ENCODE data around the gene CC2D2B.
"Not testable (repeated sequence)": the region's sequence is repeated elsewhere in the genome, so short reads cannot be mapped to it uniquely, and the experiment has no call there.

CC2D2B gene

DNA sequence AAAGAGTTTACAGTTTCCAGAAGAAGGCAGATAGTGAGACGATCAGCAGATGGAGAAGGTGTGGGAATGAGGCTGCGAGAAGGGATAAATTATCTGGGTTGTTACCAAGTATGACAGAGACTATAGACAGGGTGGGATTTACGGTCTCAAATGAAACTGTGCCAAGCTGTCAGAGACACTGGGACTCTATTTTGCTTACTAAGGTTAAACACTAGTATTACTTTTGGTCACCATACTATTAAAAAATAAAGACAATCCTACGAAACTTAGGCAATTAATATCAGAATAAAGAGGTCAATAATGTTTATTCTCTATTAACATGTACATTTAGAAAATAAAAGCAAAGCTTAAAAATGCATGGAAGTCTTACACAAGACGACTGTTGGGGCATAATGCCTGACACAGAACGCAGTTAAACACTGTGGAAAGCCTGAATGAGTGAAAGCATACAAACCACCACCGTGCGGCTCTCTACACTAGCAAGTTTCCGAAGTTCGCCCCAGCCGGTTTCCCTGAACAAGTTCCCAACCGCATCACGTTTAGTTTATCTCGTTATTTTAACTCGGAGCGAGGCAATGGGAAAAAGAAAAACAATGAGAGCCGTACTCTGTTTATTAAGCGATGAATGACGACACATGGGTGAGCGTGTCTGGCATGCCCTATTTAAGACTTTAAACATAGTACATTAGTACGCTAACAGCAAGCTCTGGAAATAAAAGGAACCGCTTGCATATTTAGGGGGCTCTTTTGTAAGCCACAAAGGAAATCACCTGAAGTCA is 909 bp upstream of the CC2D2B start:
- peak; percentile 61 for DNase-seq

DNA sequence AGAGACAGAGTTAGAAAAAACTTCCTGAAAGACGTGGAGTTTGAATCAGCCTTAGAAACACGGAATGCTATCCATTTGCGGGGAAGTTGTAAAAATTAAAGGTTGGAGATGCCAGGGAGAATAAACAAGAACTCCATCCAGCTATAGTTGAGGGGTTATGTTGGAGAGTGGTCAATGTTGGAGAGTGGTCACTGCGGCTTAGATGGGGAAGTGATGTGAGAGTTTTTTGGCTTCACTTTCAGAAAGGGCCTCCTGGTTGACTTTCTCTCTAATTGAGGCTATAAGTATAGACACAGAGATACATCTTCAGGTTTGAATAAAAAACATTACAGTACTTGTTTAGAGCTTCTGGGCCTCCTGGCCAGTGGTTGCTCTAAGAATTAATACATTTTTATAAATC is 675 bp downstream of the CC2D2B start:
- no peak for DNase-seq

DNA sequence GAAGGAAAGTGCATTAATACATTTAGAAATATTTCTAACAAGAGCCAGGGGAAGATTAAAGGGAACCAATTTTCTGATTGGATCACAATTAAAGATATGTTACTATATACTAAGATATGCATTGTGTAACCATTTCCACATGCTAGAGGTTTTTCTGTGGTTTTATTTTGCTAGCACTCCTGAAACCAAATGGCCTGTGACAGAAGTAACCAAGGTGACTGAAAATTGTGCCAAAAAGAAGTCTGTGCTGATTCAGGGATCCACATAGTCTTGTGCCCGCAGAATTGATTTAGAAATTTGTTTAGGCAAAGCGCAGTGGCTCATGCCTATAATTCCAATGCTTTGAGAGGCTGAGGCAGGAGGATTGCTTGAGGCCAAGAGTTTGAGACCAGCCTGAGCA is 1.8 kb downstream of the CC2D2B start:
- peak; percentile 8 for DNase-seq

DNA sequence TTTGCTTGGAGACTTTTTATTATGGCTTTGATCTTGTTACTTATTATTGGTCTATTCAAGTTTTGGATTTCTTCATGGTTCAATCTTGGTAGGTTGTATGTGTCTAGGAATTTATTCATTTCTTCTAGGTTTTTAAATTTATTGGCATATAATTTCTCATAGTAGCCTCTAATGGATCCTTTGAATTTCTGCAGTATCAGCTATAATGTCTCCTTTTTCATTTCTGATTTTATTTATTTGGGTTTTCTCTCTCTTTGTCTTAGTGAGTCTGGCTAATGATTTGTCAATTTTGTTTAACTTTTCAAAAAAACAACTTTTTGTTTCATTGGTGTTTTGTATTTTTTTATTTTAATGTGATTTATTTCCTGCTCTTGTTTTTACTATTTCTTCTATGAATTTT is 8.3 kb downstream of the CC2D2B start:
- not testable (repeated sequence) for DNase-seq

DNA sequence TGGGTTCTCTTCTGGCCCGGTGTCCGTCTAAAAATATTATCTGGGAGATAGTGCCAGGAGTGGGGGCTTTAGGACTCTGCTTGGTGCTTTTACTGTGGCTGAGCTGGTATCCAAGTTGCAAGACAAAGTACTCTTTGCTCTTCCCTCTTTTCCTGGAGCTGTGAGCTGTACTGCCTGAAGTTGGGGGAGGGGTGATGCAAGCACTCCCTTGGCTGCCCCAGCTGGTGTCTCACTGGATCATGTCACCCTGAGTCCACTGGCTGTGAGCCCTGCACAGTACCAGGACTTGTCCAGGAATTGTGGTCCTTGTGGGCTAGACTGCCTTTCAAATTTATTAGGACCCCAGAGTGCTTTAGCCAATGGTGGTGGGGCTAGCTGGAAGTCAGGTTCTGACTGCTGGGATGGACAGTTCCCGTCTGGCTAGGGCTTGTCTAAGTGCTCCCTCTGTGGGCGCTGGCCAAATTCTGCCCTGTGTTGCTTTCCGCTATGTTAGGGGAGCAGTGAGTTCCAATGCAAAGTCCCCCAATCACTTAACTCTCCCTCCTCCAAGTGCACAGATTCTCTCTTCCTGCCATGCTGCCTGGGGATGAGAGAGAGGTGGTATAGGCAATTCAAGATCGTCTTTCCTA is 13.1 kb downstream of the CC2D2B start:
- no peak for DNase-seq

DNA sequence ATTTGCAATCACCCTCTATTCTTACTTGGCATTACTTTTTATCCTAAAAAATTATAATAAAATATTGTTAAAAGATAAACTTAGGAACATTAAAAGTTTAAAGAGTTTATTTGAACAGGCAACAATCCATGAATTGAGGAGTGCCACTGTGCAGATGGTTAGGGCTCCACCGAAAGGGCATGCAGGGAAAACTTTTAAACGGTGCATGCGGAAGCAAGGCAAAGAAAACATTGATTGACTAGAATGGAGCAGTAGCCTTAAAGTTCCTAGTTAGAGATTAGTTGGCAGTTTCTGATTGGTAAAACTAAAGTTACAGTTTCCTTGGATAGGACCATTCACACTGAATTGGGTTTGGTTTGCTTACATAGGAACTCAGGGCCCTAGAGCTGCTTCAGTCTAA is 17.3 kb downstream of the CC2D2B start:
- DNase-seq, result no peak

DNA sequence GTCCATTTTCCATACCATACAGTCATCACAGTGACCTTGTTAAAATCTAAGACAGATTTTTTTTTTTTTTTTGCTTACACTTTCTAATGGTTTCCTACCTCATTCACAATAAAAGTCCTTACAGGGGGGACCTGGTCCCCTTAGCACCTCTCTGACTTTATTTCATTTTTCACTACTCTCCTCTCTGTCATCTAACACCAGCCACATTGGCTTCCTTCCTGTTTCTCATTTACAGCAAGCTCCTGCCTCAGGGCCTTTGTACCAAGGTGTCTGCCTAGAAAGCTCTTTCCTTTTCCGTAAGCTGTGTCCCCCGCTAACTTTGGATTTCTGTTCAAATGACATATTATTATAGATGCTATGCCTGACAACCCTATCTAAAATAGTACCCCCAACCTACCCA is 27.7 kb downstream of the CC2D2B start:
- no peak for DNase-seq

DNA sequence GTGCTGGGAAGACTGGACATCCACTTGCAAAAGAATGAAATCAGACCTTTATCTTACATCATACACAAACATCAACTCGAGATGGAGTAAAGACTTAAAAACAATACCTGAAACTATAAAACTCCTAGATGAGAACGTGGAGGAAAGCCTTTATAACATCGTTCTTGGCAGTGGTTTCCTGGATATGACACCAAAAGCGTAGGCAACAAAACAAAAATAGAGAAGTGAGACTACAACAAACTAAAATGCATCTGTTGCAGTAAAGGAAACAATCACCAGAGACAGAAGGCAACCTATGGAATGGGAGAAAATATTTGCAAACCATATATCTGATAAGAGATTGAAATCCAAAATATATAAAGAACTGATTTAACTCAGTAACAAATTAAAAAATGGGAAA is 33.3 kb downstream of the CC2D2B start:
- DNase-seq, result no peak

DNA sequence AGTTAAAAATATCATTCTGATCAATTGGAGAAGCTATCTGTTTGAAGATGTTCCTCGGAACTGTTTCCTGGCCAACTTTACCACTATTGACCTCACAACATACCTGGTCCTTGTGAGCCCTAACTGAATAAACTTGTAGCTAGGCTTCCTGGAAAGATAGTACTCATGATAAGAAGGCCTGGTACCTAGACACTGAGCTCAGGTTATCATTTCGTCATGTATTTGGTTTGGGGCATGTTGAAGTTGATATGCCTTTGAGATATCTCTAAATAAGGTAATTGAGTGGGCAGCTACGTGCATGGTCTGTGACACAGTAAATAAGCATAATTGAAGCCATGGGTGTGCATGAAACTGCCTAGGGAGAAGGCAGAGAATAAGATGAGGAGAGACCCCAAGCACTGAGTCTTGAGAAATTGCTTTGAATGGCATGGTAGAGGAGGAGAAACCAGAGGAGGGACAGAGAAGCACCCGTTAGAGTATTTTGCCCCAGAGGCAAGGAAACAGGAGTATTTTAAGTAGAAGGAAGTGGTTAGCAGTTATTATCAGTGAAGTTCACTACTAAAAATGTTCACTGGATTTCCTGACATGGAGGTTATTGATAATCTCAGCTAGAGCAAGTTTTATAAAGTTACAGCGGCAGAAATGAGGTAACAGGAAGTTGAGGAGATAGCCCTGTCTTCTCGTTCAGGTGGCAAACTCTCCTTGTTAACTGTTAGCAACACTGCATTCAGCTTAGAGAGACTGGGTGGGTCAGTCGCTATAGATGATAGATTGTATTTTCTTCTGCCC is 55.6 kb downstream of the CC2D2B start:
- DNase-seq, result no peak

DNA sequence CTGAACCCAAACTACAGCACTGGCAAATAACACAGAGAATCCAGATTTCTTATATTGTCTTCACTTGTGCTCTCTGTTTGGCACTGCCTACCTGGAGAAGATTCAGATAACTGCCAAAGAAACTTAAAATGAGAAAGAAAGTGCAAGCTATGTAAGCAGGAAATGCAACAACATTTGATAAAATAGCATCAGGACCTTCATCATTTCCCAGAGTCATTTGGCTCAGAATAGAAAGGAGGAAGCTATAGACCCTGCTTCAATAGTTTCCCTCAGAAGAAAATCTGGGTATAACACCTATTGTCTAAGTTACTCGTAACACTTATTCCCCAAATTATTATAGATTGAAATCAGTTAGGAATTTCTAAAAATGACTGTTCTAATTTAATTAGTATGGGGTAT is 56.2 kb downstream of the CC2D2B start:
- DNase-seq, result no peak

DNA sequence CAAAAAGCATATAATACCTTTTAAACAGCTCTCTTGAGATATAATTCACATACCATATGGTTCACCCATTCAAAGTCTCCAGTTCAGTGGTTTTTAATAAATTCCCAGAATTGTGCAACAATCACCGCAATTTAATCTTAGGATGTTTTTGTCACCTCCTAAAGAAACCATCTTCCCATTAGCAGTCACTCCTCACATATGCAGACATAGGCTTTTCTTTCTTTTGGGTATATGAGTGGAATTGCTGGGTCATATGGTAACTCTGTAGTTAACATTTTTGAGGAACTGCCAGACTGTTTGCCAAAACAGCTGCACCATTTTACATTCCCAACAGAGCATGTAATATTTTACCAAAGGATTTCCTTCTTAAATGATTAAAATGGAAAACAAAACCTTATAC is 57.0 kb downstream of the CC2D2B start:
- DNase-seq, result peak; percentile 8

DNA sequence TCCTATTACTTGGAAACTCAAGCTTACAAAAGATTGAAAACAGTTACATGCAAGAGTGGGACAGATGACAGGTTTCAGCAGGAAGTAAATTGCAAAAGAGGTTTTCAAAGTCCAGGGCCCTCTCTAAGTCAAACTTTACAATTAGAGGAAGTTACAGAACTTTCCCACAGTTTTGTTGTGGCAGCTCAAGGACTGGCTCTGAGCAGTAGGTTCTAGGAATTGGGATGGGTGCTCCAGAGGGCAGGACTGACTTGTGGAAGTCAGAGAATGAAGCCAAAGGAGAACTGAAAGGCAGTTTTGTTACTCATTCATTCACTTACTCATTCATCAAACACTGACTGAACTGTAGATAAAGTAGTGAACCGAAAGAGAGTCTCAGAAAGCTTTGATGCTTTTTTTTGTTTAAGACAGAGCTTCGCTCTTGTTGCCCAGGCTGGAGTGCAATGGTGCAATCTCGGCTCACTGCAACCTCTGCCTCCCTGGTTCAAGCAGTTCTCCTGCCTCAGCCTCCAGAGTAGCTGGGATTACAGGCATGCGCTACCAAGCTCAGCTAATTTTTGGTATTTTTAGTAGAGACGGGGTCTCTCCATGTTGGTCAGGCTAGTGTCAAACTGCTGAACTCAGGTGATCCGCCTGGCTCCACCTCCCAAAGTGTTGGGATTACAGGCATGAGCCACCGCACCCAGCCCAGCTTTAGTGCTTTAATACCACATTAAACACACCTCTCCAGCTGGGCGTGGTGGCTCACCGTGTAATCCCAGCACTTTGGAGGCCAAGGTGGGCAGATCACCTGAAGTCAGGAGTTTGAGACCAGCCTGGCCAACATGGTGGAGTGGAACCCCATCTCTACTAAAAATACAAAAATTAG is 68.8 kb downstream of the CC2D2B start:
- DNase-seq, result no peak

DNA sequence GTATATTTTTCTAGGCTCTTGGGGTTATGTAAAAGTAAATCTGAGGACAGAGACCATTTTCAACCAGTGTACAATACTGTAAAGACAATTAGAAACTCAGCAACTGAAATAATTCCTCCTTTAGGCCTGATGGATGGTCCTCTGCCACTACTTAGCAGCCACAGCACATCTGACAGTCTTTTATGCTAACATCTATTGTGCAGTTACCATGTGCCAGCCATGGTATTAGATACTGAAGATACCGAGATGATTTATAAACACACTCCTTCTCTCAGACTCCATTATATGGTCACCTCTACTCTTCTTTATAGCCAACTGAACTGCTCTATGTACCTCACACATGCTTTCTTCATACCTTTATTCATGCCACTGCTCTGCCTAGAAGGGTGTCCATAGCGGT is 74.4 kb downstream of the CC2D2B start:
- no peak for DNase-seq

DNA sequence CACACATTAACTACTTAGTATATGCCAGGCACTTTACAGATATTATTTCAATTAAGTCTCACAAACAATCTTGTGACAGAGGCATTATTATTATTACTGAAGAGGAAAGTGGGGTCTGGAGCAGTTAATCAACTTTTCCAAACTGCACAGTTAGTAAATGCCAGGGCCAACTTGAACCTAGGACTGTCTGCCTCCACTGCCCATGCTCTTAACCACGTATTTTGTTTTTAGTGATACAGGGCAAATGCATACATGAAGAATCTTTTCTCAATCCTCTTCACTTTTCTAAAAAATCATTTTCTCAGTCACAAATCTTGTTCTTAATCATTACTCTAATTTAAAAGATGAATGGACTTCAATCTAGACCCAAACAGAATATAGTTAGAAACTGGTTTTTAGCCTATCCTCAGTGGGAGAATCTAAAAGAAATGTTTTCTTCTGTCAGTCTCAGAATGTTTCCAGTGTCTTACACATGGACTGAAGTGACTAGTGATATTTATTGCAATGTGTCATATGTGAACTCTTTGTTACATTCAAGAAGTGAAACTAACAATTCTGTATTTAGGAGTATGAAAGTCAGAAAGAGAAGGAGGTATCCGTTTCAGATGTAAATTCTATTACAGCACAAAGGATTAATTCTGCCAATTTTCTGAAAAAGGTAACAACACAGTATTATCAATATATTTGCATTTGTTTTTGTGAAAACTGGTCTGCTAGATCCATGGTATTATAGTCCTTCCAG is 80.1 kb downstream of the CC2D2B start:
- DNase-seq, result no peak

DNA sequence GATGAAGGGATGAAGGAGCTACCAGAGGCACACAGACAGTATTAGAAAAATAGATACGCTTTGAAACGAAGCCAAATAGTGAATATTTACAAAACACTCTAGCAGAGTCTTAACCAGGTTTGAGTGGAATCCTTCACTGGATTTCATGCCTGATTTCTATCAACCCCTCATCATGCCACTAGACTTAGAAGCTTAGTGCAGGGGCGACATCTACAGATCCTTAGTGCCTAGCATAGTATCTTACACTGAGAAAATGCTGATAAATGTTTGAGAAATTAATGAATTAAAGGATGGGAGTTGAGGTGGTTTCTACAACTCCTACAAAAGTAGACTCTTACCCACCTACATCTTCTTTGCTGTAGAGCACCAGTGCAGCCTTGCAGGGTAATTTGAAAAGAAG is 80.9 kb downstream of the CC2D2B start:
- DNase-seq, result no peak

DNA sequence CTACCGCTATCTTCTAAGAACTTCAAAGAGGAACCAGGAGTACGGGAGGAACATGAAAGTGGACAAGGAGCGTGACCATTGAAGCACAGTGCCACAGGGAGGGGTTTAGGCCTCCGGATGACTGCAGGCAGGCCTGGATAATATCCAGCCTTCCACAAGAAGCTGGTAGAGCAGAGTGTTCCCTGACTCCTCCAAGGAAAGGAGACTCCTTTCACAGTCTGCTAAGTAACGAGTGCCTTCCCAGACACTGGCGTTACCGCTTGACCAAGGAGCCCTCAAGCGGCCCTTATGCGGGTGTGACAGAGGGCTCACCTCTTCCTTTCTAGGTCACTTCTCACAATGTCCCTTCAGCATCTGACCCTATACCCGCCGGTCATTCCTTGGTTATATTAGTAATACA is 86.6 kb downstream of the CC2D2B start:
- DNase-seq, result not testable (repeated sequence)

DNA sequence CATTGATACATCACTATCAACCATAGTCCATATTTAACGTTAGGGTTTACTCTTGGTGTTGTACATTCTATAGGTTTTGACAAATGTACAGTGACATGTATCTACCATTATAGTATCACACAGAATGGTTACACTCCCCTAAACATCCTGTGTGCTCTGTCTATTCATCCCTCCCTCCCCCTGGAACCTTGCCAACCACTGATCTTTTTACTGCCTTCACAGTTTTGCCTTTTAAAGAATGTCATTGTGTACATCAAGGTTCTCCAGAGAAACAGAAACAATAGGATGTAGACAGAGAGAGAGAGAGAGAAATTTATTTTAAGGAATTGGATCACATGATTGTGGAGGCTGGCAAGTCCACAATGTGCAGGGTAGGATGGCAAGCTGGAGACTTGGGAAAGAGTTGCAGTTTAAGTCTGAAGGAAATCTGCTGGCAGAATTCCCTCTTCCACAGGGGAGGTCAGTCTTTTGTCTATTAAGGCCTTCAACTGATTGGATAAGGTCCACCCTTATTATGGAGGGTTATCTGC is 90.5 kb downstream of the CC2D2B start:
- DNase-seq, result no peak

DNA sequence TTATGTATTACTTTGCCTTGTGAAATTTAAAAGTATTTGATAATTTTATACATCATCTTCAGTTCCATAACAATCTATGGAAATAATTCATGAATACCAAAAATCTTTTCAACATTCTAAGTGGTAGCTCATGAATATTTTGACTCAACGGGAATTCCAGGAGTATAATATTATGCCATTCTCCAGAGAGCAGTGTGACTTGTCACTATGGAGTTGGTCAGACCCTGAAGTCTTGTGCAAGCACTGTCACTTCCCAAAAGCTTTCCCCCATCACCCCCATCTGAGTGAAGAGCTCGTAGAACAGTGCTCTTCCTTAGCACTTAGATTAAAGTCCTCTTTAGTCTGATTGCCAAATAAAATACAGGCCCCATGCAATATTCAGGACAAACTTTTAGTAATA is 106.2 kb downstream of the CC2D2B start:
- DNase-seq, result no peak

DNA sequence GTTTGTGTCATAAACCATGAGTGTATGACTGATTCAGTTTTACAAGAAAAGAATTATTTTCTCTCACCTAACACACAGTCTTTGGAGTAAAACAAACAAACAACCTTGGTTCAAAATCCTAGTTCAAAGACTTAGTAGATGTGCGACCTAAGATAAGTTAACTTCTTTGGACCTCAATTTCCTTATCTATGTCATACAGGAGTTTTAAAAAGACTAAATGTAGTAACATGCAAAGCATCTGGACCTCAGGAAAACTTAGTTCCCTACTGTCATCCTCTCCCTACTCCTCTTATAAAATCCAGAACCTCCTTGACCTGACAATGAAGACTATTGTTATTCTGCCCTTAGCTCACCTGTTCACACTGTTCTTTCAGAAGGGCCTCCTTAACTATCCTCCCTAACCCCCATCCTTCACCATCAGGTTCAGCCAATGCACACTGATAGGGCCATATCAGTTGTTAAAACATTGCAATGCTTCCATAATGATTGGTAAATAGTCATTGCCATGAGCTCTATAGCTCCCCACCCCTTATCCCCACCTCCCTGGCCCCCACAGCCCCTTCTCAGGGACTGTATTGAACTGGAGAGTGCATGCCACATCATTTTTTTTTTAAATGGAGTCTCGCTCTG is 106.8 kb downstream of the CC2D2B start:
- no peak for DNase-seq

DNA sequence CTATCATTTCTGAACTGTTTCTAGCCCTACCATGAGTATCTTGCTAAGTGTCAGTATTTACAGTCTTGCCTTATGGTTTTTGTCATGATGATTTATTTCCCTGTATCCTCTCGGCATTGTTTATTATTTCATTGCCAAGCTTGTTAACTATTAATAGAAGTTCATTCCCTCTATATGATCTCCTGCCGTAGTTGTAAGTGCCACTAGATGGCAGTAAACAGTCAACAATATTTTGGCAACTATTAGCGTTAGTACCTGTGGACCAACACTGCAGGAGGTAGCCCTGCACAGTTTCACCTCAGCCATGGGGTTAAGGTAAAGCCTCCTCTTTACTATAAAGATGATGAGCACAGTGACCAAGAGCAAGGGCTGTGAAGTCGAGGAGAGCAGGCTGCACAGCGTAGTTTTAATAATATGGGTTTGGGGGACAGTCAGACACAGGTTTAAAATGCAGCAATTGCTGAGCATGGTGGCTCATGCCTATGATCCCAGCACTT is 109.5 kb downstream of the CC2D2B start:
- DNase-seq, result peak; percentile 46

DNA sequence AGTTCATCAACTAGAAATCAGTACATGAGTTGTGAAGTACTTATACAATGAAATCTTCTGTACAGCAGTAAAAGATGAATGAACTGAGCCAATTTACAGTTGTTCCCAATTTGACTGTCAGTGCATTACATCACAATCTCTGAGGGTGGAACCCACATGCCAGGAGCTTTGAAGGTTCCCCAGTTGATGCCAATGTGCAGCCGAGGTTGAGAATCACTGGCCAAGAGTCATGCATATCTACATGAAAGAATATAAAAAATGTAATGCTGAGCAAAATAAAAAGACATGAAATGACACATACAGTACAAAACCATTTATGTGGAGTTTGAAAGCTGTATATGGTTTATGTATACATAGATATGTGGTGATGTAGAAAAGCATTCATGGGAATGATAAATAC is 113.6 kb downstream of the CC2D2B start:
- DNase-seq, result no peak
